Skeletal muscle satellite cell (primary cell): Measurements from ENCODE around the gene PRELID1.
A peak's percentile ranks its signal among the peaks of the same experiment; 100 is the strongest.

Experiments used
- H3K27me3 ChIP-seq: 2 replicates; pipeline ENCODE4 v1.7.0; 2013; ENCODE audit warnings: low read length; ENCODE audit not compliant: control insufficient read depth, insufficient read depth
- H3K36me3 ChIP-seq: 2 replicates; pipeline ENCODE4 v1.7.0; 2013; ENCODE audit warnings: mild to moderate bottlenecking, control low read depth, low read length; ENCODE audit not compliant: insufficient read depth
- H3K4me1 ChIP-seq: 2 replicates; pipeline ENCODE4 v1.7.0; 2013; ENCODE audit warnings: low read length; ENCODE audit not compliant: control insufficient read depth, insufficient read depth
- H3K4me2 ChIP-seq: 2 replicates; pipeline ENCODE4 v1.7.0; 2013; ENCODE audit warnings: mild to moderate bottlenecking, low read length
- H3K4me3 ChIP-seq: 2 replicates; pipeline ENCODE4 v1.7.0; 2013; ENCODE audit warnings: low read length
- H3K9ac ChIP-seq: 2 replicates; pipeline ENCODE4 v1.7.0; 2013; ENCODE audit warnings: mild to moderate bottlenecking, low read depth, low read length, moderate library complexity
- H3K9me3 ChIP-seq: replicated peaks from 2 replicates; pipeline ENCODE4 v1.7.0; 2013; ENCODE audit warnings: mild to moderate bottlenecking, control low read depth, low read length

PRELID1 gene

GRCh38 chr5:177317959-177318377, 14.4 kb downstream of the PRELID1 start:
- H3K4me3 ChIP-seq: no peak overlapping the region
- no peak overlapping the region for H3K9ac ChIP-seq
- H3K9me3 ChIP-seq: no peaks in the 10 kb centered on the region
- H3K4me2 ChIP-seq: no peak overlapping the region
- peaks cover 5% of the 10 kb centered on the region for H3K36me3 ChIP-seq
- peaks cover 1% of the 10 kb centered on the region for H3K4me1 ChIP-seq
- H3K27me3 ChIP-seq: no peaks in the 10 kb centered on the region

GRCh38 chr5:177319913-177320588, 16.5 kb downstream of the PRELID1 start:
- Histone ChIP-seq H3K4me1 (no peaks in the 10 kb centered on the region), H3K4me2 (no peak overlapping the region), H3K36me3 (peaks cover 5% of the 10 kb centered on the region), H3K9me3 (no peaks in the 10 kb centered on the region), H3K27me3 (no peaks in the 10 kb centered on the region), H3K4me3 (no peak overlapping the region), H3K9ac (no peak overlapping the region)

- Histone ChIP-seq H3K9ac (no peak overlapping the region), H3K4me3 (no peak overlapping the region), H3K27me3 (no peaks in the 10 kb centered on the region), H3K9me3 (no peaks in the 10 kb centered on the region), H3K4me2 (no peak overlapping the region), H3K36me3 (peaks cover 5% of the 10 kb centered on the region), H3K4me1 (peaks cover 6% of the 10 kb centered on the region)
Observed at GRCh38 chr5:177320879-177321278, 17.3 kb downstream of the PRELID1 start.

- H3K9me3 ChIP-seq: no peaks in the 10 kb centered on the region
- H3K9ac ChIP-seq: no peak overlapping the region
- no peaks in the 10 kb centered on the region for H3K27me3 ChIP-seq
- H3K4me2 ChIP-seq: peak overlapping the region; percentile 53
- peaks cover 32% of the 10 kb centered on the region for H3K4me1 ChIP-seq
- H3K36me3 ChIP-seq: no peaks in the 10 kb centered on the region
- H3K4me3 ChIP-seq: no peak overlapping the region
Observed at GRCh38 chr5:177325868-177326381, 22.3 kb downstream of the PRELID1 start.

- peaks cover 16% of the 10 kb centered on the region for H3K36me3 ChIP-seq
- H3K9me3 ChIP-seq: no peaks in the 10 kb centered on the region
- peak overlapping the region; percentile 76 for H3K4me2 ChIP-seq
- H3K4me3 ChIP-seq: peak overlapping the region; percentile 49
- no peaks in the 10 kb centered on the region for H3K27me3 ChIP-seq
- peaks cover 32% of the 10 kb centered on the region for H3K4me1 ChIP-seq
- H3K9ac ChIP-seq: peak overlapping the region; percentile 61
Observed at GRCh38 chr5:177327539-177328522, 24.2 kb downstream of the PRELID1 start.

GRCh38 chr5:177328545-177329231, 25.1 kb downstream of the PRELID1 start:
- peak overlapping the region; percentile 29 for H3K9ac ChIP-seq
- H3K4me3 ChIP-seq: peak overlapping the region; percentile 49
- no peaks in the 10 kb centered on the region for H3K9me3 ChIP-seq
- peaks cover 32% of the 10 kb centered on the region for H3K4me1 ChIP-seq
- no peaks in the 10 kb centered on the region for H3K27me3 ChIP-seq
- peaks cover 24% of the 10 kb centered on the region for H3K36me3 ChIP-seq
- peak overlapping the region; percentile 76 for H3K4me2 ChIP-seq

GRCh38 chr5:177329883-177330282, 26.3 kb downstream of the PRELID1 start:
- Histone ChIP-seq H3K36me3 (peaks cover 36% of the 10 kb centered on the region), H3K9ac (no peak overlapping the region), H3K4me2 (no peak overlapping the region), H3K4me3 (no peak overlapping the region), H3K9me3 (no peaks in the 10 kb centered on the region), H3K27me3 (no peaks in the 10 kb centered on the region), H3K4me1 (peaks cover 32% of the 10 kb centered on the region)

- H3K4me2 ChIP-seq: no peak overlapping the region
- no peak overlapping the region for H3K4me3 ChIP-seq
- no peaks in the 10 kb centered on the region for H3K9me3 ChIP-seq
- no peak overlapping the region for H3K9ac ChIP-seq
- no peaks in the 10 kb centered on the region for H3K27me3 ChIP-seq
- peaks cover 49% of the 10 kb centered on the region for H3K36me3 ChIP-seq
- peaks cover 23% of the 10 kb centered on the region for H3K4me1 ChIP-seq
Observed at GRCh38 chr5:177330991-177331842, 27.6 kb downstream of the PRELID1 start.

GRCh38 chr5:177332031-177332895, 28.7 kb downstream of the PRELID1 start:
- Histone ChIP-seq H3K4me1 (peaks cover 15% of the 10 kb centered on the region), H3K9me3 (no peaks in the 10 kb centered on the region), H3K36me3 (peaks cover 60% of the 10 kb centered on the region), H3K4me3 (no peak overlapping the region), H3K27me3 (no peaks in the 10 kb centered on the region), H3K4me2 (no peak overlapping the region), H3K9ac (no peak overlapping the region)

GRCh38 chr5:177332896-177333260, 29.3 kb downstream of the PRELID1 start:
- Histone ChIP-seq H3K4me2 (no peak overlapping the region), H3K9ac (no peak overlapping the region), H3K4me1 (peaks cover 9% of the 10 kb centered on the region)

More at GRCh38 chr5:177332896-177333260, 29.3 kb downstream of the PRELID1 start:
- Histone ChIP-seq H3K4me3 (no peak overlapping the region), H3K27me3 (no peaks in the 10 kb centered on the region), H3K36me3 (peaks cover 65% of the 10 kb centered on the region), H3K9me3 (no peaks in the 10 kb centered on the region)
